ENCODE measurements around the gene TXNRD1.

DNA sequence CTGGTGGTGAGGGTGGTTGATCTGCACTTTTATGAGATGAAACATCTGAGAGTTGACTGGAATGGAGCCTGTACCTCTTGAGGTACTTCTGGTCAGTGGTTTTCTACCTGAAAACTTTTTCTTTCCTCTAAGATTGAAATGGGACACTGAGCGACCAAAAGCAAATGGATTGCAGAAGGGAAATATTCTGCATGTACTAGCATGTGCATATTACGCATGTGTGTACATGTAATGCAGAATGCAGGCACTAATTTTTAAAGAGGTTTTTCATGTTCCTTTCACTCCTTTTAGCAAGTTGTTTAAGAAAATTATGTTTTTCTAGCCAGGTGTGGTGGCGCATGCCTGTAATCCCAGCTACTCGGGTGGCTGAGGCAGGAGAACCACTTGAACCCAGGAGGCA, 59.2 kb downstream of the TXNRD1 start:
- TF ChIP-seq, protein P1, sequence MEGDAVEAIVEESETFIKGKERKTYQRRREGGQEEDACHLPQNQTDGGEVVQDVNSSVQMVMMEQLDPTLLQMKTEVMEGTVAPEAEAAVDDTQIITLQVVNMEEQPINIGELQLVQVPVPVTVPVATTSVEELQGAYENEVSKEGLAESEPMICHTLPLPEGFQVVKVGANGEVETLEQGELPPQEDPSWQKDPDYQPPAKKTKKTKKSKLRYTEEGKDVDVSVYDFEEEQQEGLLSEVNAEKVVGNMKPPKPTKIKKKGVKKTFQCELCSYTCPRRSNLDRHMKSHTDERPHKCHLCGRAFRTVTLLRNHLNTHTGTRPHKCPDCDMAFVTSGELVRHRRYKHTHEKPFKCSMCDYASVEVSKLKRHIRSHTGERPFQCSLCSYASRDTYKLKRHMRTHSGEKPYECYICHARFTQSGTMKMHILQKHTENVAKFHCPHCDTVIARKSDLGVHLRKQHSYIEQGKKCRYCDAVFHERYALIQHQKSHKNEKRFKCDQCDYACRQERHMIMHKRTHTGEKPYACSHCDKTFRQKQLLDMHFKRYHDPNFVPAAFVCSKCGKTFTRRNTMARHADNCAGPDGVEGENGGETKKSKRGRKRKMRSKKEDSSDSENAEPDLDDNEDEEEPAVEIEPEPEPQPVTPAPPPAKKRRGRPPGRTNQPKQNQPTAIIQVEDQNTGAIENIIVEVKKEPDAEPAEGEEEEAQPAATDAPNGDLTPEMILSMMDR (IDR thresholded peaks at IDR 0.05), result no peak
- TF ChIP-seq POLR2A (IDR thresholded peaks at IDR 0.05), result no peak

All from Peyer's patch (tissue), 4 donors.